GM18508 (cell line): ENCODE measurements around the gene EMC7.

Experiments used
- ATAC-seq: cut with Tn5 transposase; IDR thresholded peaks from one replicate; pipeline ENCODE4 v1.9.1; 2021; ENCODE audit warnings: moderate number of reproducible peaks; ENCODE audit not compliant: insufficient read depth, unreplicated experiment

The EMC7 gene

GRCh38 chr15:34039790-34040113, 61.9 kb downstream of the EMC7 start:
- ATAC-seq: no peak

GRCh38 chr15:34038871-34039789, 62.5 kb downstream of the EMC7 start, which contains the start of gene AVEN:
AVEN (minus strand) TSS chr15:34039204; CDS start chr15:34039046, 158 bp downstream.
- ATAC-seq: no peak

- ATAC-seq: no peak
Measured at GRCh38 chr15:34038023-34038870, 63.4 kb downstream of the EMC7 start.
